Nephron progenitor cell (in vitro differentiated cells): ENCODE data around the gene ZNF816.
A peak's percentile ranks its signal among the peaks of the same experiment; 100 is the strongest.
"Not testable (repeated sequence)": the region's sequence is repeated elsewhere in the genome, so short reads cannot be mapped to it uniquely, and the experiment has no call there.

ENCODE experiments used
- DNase-seq: peaks from one replicate; pipeline ENCODE4 v3.0.0; 2021
- H3K27ac Mint-ChIP-seq: 2 replicates; pipeline ENCODE4 v1.8.0; 2021; ENCODE audit warnings: mild to moderate bottlenecking, moderate library complexity, mixed read lengths
- H3K27me3 Mint-ChIP-seq: 2 replicates; pipeline ENCODE4 v1.8.0; 2021; ENCODE audit warnings: mild to moderate bottlenecking, low read depth, mixed read lengths; ENCODE audit not compliant: poor library complexity
- H3K36me3 Mint-ChIP-seq: 2 replicates; pipeline ENCODE4 v1.8.0; 2021; ENCODE audit warnings: low read depth, mixed read lengths
- H3K4me1 Mint-ChIP-seq: 2 replicates; pipeline ENCODE4 v1.8.0; 2021; ENCODE audit warnings: mixed read lengths
- H3K4me3 Mint-ChIP-seq: 2 replicates; pipeline ENCODE4 v1.8.0; 2021; ENCODE audit warnings: mild to moderate bottlenecking, moderate library complexity, mixed read lengths
- H3K9me3 Mint-ChIP-seq: 2 replicates; pipeline ENCODE4 v1.8.0; 2021; ENCODE audit warnings: mild to moderate bottlenecking, moderate library complexity, mixed read lengths
- CTCF ChIP-seq: fragments of 200-600 bp; sonication (generic); IDR thresholded peaks from 2 replicates; pipeline ENCODE4 v1.5.0; 2021; ENCODE audit warnings: antibody characterized with exemption

ZNF816 gene

GRCh38 chr19:52938761-52939160 is 23.9 kb downstream of the ZNF816 start:
- Mint-ChIP-seq H3K27me3 (peaks cover 3% of the 10 kb centered on the region), H3K36me3 (peaks cover 55% of the 10 kb centered on the region), H3K4me3 (no peak overlapping the region)

GRCh38 chr19:52936954-52937325 is 25.7 kb downstream of the ZNF816 start:
- Mint-ChIP-seq H3K4me3 (no peak overlapping the region), H3K27me3 (peaks cover 3% of the 10 kb centered on the region), H3K36me3 (peaks cover 68% of the 10 kb centered on the region), H3K27ac (peak overlapping the region; percentile 2), H3K4me1 (peaks cover 17% of the 10 kb centered on the region), H3K9me3 (peaks cover 45% of the 10 kb centered on the region)
- no peak for DNase-seq
- TF ChIP-seq CTCF: no peak

More at GRCh38 chr19:52938761-52939160, 23.9 kb downstream of the ZNF816 start:
- H3K9me3 Mint-ChIP-seq: peaks cover 35% of the 10 kb centered on the region
- DNase-seq: no peak
- no peak for TF ChIP-seq CTCF
- no peak overlapping the region for H3K27ac Mint-ChIP-seq
- H3K4me1 Mint-ChIP-seq: peaks cover 25% of the 10 kb centered on the region

- Mint-ChIP-seq H3K4me1 (peaks cover 11% of the 10 kb centered on the region), H3K9me3 (peaks cover 45% of the 10 kb centered on the region), H3K4me3 (no peak overlapping the region), H3K36me3 (peaks cover 71% of the 10 kb centered on the region), H3K27ac (peak overlapping the region; percentile 2), H3K27me3 (peaks cover 3% of the 10 kb centered on the region)
- TF ChIP-seq CTCF: no peak
- DNase-seq: no peak
Observed at GRCh38 chr19:52936151-52936953, 26.3 kb downstream of the ZNF816 start.

- DNase-seq: no peak
- Mint-ChIP-seq H3K9me3 (peaks cover 45% of the 10 kb centered on the region), H3K36me3 (peaks cover 68% of the 10 kb centered on the region), H3K27me3 (no peaks in the 10 kb centered on the region), H3K4me3 (no peak overlapping the region), H3K4me1 (peaks cover 7% of the 10 kb centered on the region), H3K27ac (no peak overlapping the region)
- TF ChIP-seq CTCF: no peak
Observed at GRCh38 chr19:52935434-52935833, 27.2 kb downstream of the ZNF816 start.

GRCh38 chr19:52924641-52925040 is 38.0 kb downstream of the ZNF816 start:
- Mint-ChIP-seq H3K4me1 (peaks cover 21% of the 10 kb centered on the region), H3K36me3 (peaks cover 57% of the 10 kb centered on the region), H3K9me3 (peaks cover 31% of the 10 kb centered on the region)
- not testable (repeated sequence) for H3K27ac Mint-ChIP-seq, H3K4me3 Mint-ChIP-seq, H3K27me3 Mint-ChIP-seq, DNase-seq

- H3K4me1 Mint-ChIP-seq: peaks cover 21% of the 10 kb centered on the region
- no peak overlapping the region for H3K27ac Mint-ChIP-seq
- TF ChIP-seq CTCF: no peak
- H3K9me3 Mint-ChIP-seq: peaks cover 31% of the 10 kb centered on the region
- peak overlapping the region; percentile 88 for H3K4me3 Mint-ChIP-seq
- H3K36me3 Mint-ChIP-seq: peaks cover 51% of the 10 kb centered on the region
- peaks cover 3% of the 10 kb centered on the region for H3K27me3 Mint-ChIP-seq
- no peak for DNase-seq
Observed at GRCh38 chr19:52923778-52924593, 38.7 kb downstream of the ZNF816 start.
